Adrenal gland (tissue), 5 donors: Measurements from ENCODE around the gene ZFTA.

Source experiments
- POLR2A ChIP-seq, 2 donors: fragments of 450-650 bp; IDR thresholded peaks; one replicate each; pipeline ENCODE4 v1.6.1; 2017; ENCODE audit warnings: antibody characterized with exemption in 2 of 2, mild to moderate bottlenecking in 2 of 2, moderate library complexity in 1 of 2
- TF ChIP-seq, protein P1 (sequence below), 6 experiments: fragments of 450-650 bp in 4 of 6; fragments of 200-600 bp in 2 of 6; sonication (generic) in 1 of 6; IDR thresholded peaks; 1 replicate in 5 of 6; 2 replicates in 1 of 6; pipeline versions ENCODE4 v1.5.1 to v1.8.0; 2016 to 2021; ENCODE audit warnings: antibody characterized with exemption in 6 of 6, mild to moderate bottlenecking in 2 of 6, moderate library complexity in 1 of 6
- donor health status: DM: no; HTN: no; CAD: no.

GRCh38 chr11:63816732-63817131 lies 48.2 kb upstream of the ZFTA start:
- TF ChIP-seq POLR2A (IDR thresholded peaks at IDR 0.05) = no peak
- TF ChIP-seq, protein P1, sequence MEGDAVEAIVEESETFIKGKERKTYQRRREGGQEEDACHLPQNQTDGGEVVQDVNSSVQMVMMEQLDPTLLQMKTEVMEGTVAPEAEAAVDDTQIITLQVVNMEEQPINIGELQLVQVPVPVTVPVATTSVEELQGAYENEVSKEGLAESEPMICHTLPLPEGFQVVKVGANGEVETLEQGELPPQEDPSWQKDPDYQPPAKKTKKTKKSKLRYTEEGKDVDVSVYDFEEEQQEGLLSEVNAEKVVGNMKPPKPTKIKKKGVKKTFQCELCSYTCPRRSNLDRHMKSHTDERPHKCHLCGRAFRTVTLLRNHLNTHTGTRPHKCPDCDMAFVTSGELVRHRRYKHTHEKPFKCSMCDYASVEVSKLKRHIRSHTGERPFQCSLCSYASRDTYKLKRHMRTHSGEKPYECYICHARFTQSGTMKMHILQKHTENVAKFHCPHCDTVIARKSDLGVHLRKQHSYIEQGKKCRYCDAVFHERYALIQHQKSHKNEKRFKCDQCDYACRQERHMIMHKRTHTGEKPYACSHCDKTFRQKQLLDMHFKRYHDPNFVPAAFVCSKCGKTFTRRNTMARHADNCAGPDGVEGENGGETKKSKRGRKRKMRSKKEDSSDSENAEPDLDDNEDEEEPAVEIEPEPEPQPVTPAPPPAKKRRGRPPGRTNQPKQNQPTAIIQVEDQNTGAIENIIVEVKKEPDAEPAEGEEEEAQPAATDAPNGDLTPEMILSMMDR (IDR thresholded peaks at IDR 0.05) = no peak
